H54 (cell line): ENCODE data around the gene SLCO3A1.

ENCODE experiments used
- DNase-seq: peaks from one replicate; pipeline ENCODE4 v3.0.0; 2011; ENCODE audit warnings: low spot score, mixed read lengths; ENCODE audit not compliant: insufficient read length
- FAIRE-seq: peaks from 3 replicates; lab custom pipeline; 2011; peaks lifted over from hg19 to GRCh38; lab: Jason Lieb, UNC
- POLR2A ChIP-seq: IDR thresholded peaks from 2 replicates; pipeline ENCODE4 v1.6.1; 2011; ENCODE audit warnings: low read depth, mild to moderate bottlenecking, low read length

Gene SLCO3A1

DNA sequence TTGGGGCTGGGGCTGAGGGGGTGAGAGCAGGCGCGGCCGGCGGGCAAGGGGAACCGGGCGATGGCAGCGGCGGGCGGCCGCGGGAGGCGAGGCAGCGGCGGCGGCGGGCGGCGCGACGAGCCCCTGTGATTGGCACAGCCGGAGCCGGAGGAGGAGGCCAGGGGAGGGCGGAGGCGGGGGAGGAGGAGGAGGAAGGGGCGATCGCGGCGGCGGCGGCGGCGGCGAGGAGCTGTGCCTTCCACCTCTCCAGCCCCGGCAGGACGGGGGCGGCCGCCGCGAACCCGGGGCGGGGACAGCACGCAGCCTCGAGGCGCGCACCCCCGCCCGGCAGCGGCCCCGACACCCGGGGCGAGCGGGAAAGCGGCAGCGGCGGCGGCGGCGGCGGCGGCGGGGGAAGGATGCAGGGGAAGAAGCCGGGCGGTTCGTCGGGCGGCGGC lies at the start of gene SLCO3A1:
Gene SLCO3A1, plus strand, starts transcription at position 198 of the 437 bp plus-strand sequence.
- peak; percentile 49 for TF ChIP-seq POLR2A
- no peak for FAIRE-seq
- peak; percentile 27 for DNase-seq

GRCh38 chr15:91807122-91807521 lies 46.4 kb upstream of the SLCO3A1 start:
- TF ChIP-seq POLR2A = no peak
- no peak for FAIRE-seq
- DNase-seq = no peak

GRCh38 chr15:91813924-91814323 lies 39.6 kb upstream of the SLCO3A1 start:
- FAIRE-seq = no peak
- DNase-seq = no peak
- no peak for TF ChIP-seq POLR2A

GRCh38 chr15:91816942-91817341 lies 36.6 kb upstream of the SLCO3A1 start:
- no peak for FAIRE-seq
- DNase-seq = no peak
- TF ChIP-seq POLR2A = no peak

DNA sequence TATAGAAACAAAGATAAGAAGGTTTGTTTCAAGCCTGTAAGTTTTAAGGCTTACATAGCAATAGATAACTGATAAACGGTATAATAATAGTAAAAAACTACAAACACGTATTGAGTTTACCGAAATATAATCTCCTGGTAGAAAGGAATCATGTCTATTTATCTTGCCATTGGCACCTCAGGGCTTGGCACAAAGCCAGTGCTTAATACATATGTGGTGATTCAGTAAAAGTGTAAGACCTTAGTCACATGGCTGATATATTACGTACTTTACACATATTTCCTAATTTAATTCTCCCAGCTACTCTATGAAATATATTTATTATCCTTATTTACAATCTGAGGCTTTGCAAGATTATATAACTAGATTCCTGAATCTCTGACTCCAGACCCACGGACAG lies 32.0 kb upstream of the SLCO3A1 start:
- FAIRE-seq (no peak), DNase-seq (no peak)
- TF ChIP-seq POLR2A = no peak

GRCh38 chr15:91824256-91824655 lies 29.3 kb upstream of the SLCO3A1 start:
- TF ChIP-seq POLR2A = no peak
- FAIRE-seq (no peak), DNase-seq (no peak)

DNA sequence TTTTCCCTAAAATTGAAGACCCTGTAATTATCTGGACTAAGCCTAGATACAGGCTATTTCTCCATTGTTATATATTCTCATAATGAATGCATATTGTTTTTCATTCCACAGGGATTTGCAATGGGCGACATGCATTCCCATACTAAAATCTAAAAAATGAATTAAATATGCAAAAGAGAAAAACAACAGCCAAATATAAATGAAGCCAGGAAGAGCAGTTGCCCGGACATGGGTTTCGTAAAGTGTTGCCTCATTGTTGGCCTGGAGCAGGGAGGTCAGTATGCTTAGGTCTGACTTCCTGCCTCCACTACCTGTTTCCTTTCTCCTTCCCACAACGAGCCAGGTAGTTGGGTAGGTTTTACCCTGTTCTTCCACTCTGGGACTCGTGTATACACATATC lies 27.1 kb upstream of the SLCO3A1 start:
- FAIRE-seq (no peak), DNase-seq (no peak)
- TF ChIP-seq POLR2A = no peak

- DNase-seq (no peak), FAIRE-seq (no peak)
- TF ChIP-seq POLR2A = no peak
These were observed 20.5 kb upstream of the SLCO3A1 start for GRCh38 chr15:91833056-91833455.

GRCh38 chr15:91839867-91840266 lies 13.6 kb upstream of the SLCO3A1 start:
- DNase-seq (no peak), FAIRE-seq (no peak)

GRCh38 chr15:91841861-91842260 lies 11.6 kb upstream of the SLCO3A1 start:
- DNase-seq (no peak), FAIRE-seq (no peak)
- TF ChIP-seq POLR2A = no peak

More at GRCh38 chr15:91839867-91840266, 13.6 kb upstream of the SLCO3A1 start:
- no peak for TF ChIP-seq POLR2A

DNA sequence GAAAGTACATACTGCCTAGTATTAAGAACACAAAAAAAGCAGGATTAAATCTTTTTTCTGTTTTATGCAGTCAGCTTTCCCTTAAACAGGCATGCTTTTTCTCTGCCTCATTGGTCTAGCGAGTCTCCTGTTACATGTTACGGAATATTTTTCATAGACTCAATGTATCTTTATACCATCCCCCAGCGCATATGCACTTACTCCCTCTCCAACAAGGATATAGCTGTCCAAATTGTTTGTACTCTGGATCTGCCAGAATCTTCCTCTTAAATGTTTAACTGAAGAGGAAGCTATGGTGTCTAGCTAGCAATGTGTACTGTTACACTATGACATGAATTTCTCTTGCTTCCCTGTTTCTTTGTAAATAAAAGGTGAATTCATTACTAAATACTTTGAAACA lies 9.2 kb upstream of the SLCO3A1 start:
- no peak for FAIRE-seq
- no peak for TF ChIP-seq POLR2A

GRCh38 chr15:91844928-91845327 lies 8.6 kb upstream of the SLCO3A1 start:
- FAIRE-seq (no peak), DNase-seq (no peak)
- no peak for TF ChIP-seq POLR2A

More for the DNA sequence above, 9.2 kb upstream of the SLCO3A1 start:
- no peak for DNase-seq

- no peak for FAIRE-seq
- no peak for TF ChIP-seq POLR2A
These were observed 7.8 kb upstream of the SLCO3A1 start for GRCh38 chr15:91845720-91846119.

GRCh38 chr15:91849180-91849579 lies 4.3 kb upstream of the SLCO3A1 start:
- no peak for FAIRE-seq
- no peak for TF ChIP-seq POLR2A
- no peak for DNase-seq

More at GRCh38 chr15:91845720-91846119, 7.8 kb upstream of the SLCO3A1 start:
- DNase-seq = no peak

DNA sequence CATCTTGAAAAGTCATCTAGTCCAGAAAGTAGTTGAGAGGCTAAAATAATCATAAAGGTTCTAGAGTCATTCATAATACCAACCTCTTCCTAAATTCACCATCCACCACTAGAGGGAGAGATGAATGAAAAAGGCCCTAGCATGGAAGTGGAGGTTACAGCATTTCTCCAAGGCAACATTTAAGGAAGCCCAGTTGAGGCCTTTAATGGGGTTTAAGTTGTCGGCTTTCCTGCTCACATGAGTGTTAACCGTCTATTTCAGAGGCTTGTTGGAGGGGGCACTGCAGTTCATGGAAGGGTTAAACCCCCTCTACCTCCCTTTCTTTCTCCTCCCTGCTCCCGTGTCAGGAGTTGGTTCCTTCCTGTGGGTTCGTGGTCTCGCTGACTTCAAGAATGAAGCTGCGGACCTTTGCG lies 3.8 kb upstream of the SLCO3A1 start:
- no peak for FAIRE-seq
- peak; percentile 25 for DNase-seq
- no peak for TF ChIP-seq POLR2A
